A673 (cell line): ENCODE results near the gene ZSWIM9. TPM values are rescaled to one million over a fixed set of nuclear protein-coding genes. Genes with fewer than 3 reads are reported as not detected.

Source experiments
- BruUV-seq: library from RNA; stranded (reverse); fragments of 400-500 nt; replicated peaks from 2 replicates; lab custom pipeline; 2021; lab: Mats Ljungman, UMichigan
- CTCF ChIA-PET: fragments of 300-600 bp; sonication (Branson Sonifier 250); formaldehyde crosslinking; loops from one replicate; lab custom pipeline; 2022; ENCODE audit warnings: antibody characterized with exemption; lab: Charles Lee
- POLR2A ChIA-PET: fragments of 300-600 bp; sonication (Branson Sonifier 250); formaldehyde crosslinking; loops from one replicate; lab custom pipeline; 2022; ENCODE audit warnings: antibody characterized with exemption; ENCODE audit not compliant: low non-redundant PET; lab: Charles Lee
- DNase-seq: peaks from one replicate; pipeline ENCODE4 v3.0.0-alpha.2; 2015; ENCODE audit warnings: low spot score
- H3K27ac ChIP-seq: fragments of 200-600 bp; sonication (generic); 2 replicates; pipeline ENCODE4 v1.5.1; 2016; ENCODE audit warnings: mixed run types, low read depth, mild to moderate bottlenecking, mixed read lengths, antibody characterized with exemption, low read length; ENCODE audit not compliant: poor library complexity, severe bottlenecking
- H3K27me3 ChIP-seq: fragments of 200-600 bp; sonication (generic); replicated peaks from 2 replicates; pipeline ENCODE4 v1.6.1; 2017; ENCODE audit warnings: mixed run types, low read depth, mild to moderate bottlenecking, mixed read lengths, antibody characterized with exemption, low read length; ENCODE audit not compliant: insufficient read depth, poor library complexity
- H3K36me3 ChIP-seq: fragments of 200-600 bp; sonication (generic); 2 replicates; pipeline ENCODE4 v1.6.1; 2016; ENCODE audit warnings: mixed run types, mild to moderate bottlenecking, mixed read lengths, antibody characterized with exemption, low read length; ENCODE audit not compliant: insufficient read depth, poor library complexity, severe bottlenecking
- H3K4me1 ChIP-seq: fragments of 200-600 bp; sonication (generic); 2 replicates; pipeline ENCODE4 v1.6.1; 2017; ENCODE audit warnings: mixed run types, mild to moderate bottlenecking, mixed read lengths, antibody characterized with exemption, low read length; ENCODE audit not compliant: insufficient read depth, poor library complexity, severe bottlenecking
- H3K4me3 ChIP-seq: fragments of 200-600 bp; sonication (generic); 2 replicates; pipeline ENCODE4 v1.5.1; 2016; ENCODE audit warnings: low read depth, mixed run types, mild to moderate bottlenecking, mixed read lengths, low read length; ENCODE audit not compliant: poor library complexity, severe bottlenecking
- H3K9me3 ChIP-seq: fragments of 200-600 bp; sonication (generic); 2 replicates; pipeline ENCODE4 v1.6.1; 2016; ENCODE audit warnings: mixed run types, low read depth, mild to moderate bottlenecking, mixed read lengths, antibody characterized with exemption, low read length; ENCODE audit not compliant: poor library complexity, severe bottlenecking
- EZH2 ChIP-seq: fragments of 200-600 bp; sonication (generic); IDR thresholded peaks from 2 replicates; pipeline ENCODE4 v1.6.1; 2017; ENCODE audit warnings: borderline replicate concordance, low read depth, mild to moderate bottlenecking, mixed read lengths, antibody characterized with exemption, low read length; ENCODE audit not compliant: poor library complexity, severe bottlenecking
- intact Hi-C: fragments of 100-400 bp; cut with micrococcal nuclease; formaldehyde crosslinking; loops from one replicate; pipeline ENCODE4 v1.10.0; 2022; ENCODE audit not compliant: unreplicated experiment
- total RNA-seq: library from RNA; stranded (reverse); gene quantifications from 2 replicates; pipeline ENCODE4 v1.2.3, GENCODE V29; 2021
- TF ChIP-seq, protein P1 (sequence below): fragments of 300-800, 200-600 bp; sonication (generic); conservative IDR thresholded peaks from 2 replicates; pipeline ENCODE4 v1.5.1; 2017; ENCODE audit warnings: low read depth, mild to moderate bottlenecking, antibody characterized with exemption, low read length, moderate library complexity, mixed read lengths

ZSWIM9 gene
- total RNA-seq, 1 experiment from 2014 or later: 12.0 TPM

DNA sequence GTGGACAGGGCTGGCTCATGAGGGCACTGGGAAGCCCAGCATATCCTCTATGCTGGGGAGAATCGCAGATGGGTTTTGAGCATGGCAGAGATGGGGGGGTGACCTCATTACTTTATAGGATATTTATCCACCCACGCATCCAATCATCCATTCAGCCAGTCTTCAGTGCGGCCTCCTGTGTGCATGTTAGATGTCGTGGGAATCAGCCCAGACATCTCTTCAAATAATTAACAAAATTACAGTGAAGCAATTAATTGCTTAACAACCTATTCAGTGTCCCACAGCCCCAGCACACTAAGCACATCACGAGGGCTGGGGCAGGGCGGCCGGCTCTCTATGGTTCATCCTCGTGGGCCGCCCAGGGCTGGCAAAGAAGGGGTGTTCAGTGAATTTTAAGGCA, 21.9 kb upstream of the ZSWIM9 start:
- H3K4me1 ChIP-seq: peaks cover 16% of the 10 kb centered on the region
- H3K4me3 ChIP-seq: no peak overlapping the region
- no peaks in the 10 kb centered on the region for H3K9me3 ChIP-seq
- ChIA-PET POLR2A (no interaction called here), CTCF (no interaction called here)
- H3K27ac ChIP-seq: no peak overlapping the region
- peaks cover 71% of the 10 kb centered on the region for H3K36me3 ChIP-seq
- intact Hi-C loops: no loop called here
- no peak for DNase-seq
- TF ChIP-seq EZH2: no peak
- TF ChIP-seq, protein P1, sequence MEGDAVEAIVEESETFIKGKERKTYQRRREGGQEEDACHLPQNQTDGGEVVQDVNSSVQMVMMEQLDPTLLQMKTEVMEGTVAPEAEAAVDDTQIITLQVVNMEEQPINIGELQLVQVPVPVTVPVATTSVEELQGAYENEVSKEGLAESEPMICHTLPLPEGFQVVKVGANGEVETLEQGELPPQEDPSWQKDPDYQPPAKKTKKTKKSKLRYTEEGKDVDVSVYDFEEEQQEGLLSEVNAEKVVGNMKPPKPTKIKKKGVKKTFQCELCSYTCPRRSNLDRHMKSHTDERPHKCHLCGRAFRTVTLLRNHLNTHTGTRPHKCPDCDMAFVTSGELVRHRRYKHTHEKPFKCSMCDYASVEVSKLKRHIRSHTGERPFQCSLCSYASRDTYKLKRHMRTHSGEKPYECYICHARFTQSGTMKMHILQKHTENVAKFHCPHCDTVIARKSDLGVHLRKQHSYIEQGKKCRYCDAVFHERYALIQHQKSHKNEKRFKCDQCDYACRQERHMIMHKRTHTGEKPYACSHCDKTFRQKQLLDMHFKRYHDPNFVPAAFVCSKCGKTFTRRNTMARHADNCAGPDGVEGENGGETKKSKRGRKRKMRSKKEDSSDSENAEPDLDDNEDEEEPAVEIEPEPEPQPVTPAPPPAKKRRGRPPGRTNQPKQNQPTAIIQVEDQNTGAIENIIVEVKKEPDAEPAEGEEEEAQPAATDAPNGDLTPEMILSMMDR: no peak
- BruUV-seq: no TSS peak
- no peaks in the 10 kb centered on the region for H3K27me3 ChIP-seq

DNA sequence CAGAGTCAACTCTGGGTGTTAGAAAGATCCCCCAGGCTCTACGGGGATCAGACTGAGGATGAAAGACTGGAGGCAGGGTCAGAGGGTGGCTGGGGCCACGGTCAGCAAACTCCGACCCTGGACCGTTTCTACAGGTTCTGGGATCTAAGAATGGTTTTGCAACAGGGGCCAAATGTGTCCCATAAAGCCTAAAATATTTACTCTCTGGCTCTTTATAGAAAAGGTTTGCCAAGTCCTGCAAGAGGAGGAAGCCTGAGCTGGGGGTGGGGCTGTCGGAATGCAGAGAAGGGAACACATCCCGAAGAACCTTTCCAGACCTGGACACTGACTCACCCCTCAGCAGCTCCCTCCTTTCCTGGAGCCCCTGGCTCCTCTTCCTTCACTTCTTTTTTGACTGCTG, 21.1 kb upstream of the ZSWIM9 start:
- no peaks in the 10 kb centered on the region for H3K9me3 ChIP-seq
- no peak overlapping the region for H3K4me3 ChIP-seq
- no peak for DNase-seq
- H3K27ac ChIP-seq: no peak overlapping the region
- H3K4me1 ChIP-seq: peaks cover 24% of the 10 kb centered on the region
- intact Hi-C loops: no loop called here
- peaks cover 64% of the 10 kb centered on the region for H3K36me3 ChIP-seq
- CTCF ChIA-PET: no interaction called here
- no peaks in the 10 kb centered on the region for H3K27me3 ChIP-seq
- no TSS peak for BruUV-seq
- POLR2A ChIA-PET: no interaction called here
- TF ChIP-seq, protein P1: no peak
- no peak for TF ChIP-seq EZH2

DNA sequence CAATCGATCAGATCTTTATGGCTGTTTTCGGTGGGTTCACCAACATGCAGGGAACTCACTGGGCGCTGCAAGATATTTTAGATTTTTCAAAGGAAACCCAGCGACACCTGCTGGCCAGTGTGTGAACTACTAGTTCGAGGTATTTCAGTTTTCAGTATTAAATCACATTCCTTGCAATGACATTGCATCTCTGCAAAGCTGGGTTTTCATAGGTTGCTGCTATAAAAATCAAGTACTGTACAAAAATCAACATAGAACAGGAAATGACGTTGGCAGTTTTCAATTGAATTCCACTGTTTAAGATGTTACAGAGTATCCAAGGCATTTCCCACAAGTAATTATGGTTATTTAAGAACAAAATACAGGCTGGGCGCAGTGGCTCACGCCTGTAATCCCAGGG, 17.9 kb upstream of the ZSWIM9 start:
- TF ChIP-seq, protein P1: peak; percentile 88
- TF ChIP-seq EZH2: no peak
- POLR2A ChIA-PET: interaction anchor here (0.6 to 0.7 kb wide), 2 partner anchors 11 to 56 kb away, joined by 3 to 13 read pairs; no protein-coding TSS in a partner anchor
- intact Hi-C loops: loop anchor here (1.0 kb wide), 2 partner anchors 45 to 108 kb away; no protein-coding TSS in a partner anchor
- no TSS peak for BruUV-seq
- Histone ChIP-seq H3K4me3 (no peak overlapping the region), H3K9me3 (no peaks in the 10 kb centered on the region), H3K27me3 (no peaks in the 10 kb centered on the region), H3K4me1 (peaks cover 26% of the 10 kb centered on the region), H3K27ac (peak overlapping the region; percentile 94), H3K36me3 (peaks cover 45% of the 10 kb centered on the region)
- DNase-seq: peak; percentile 97
- CTCF ChIA-PET: interaction anchor here (0.6 to 1.2 kb wide), 8 partner anchors 33 to 190 kb away, joined by 3 to 15 read pairs (median 3); partner anchors contain the start of gene PLA2G4C
